Epithelial cell of prostate (primary cell): ENCODE data around the gene DNM3.

Experiments used
- DNase-seq: peaks from one replicate; pipeline ENCODE4 v3.0.0-alpha.2; 2011; ENCODE audit warnings: low read depth, low spot score
- H3K27ac ChIP-seq: fragments of 450-650 bp; 2 replicates; pipeline ENCODE4 v1.5.1; 2017; ENCODE audit warnings: mild to moderate bottlenecking

Gene DNM3

DNA sequence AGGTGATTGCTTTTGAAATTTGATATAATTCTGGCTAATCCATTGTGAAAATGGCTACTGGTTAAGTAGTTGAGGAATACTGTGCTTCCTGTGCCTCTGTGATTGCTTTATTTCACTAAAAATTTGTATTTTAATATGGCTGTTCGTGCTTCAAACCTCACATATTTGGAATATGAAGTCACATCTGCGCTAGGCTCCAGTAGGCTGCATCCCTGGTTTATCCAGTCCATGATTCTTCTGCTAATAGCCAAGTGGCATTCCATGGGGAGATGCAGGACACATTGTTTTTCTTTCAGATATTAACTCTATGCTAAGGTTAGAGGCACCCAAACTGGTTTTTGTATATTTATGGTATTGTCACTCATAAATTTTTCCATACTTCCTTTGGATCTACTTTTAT lies 25.9 kb downstream of the DNM3 start:
- H3K27ac ChIP-seq: no peak overlapping the region
- no peak for DNase-seq

DNA sequence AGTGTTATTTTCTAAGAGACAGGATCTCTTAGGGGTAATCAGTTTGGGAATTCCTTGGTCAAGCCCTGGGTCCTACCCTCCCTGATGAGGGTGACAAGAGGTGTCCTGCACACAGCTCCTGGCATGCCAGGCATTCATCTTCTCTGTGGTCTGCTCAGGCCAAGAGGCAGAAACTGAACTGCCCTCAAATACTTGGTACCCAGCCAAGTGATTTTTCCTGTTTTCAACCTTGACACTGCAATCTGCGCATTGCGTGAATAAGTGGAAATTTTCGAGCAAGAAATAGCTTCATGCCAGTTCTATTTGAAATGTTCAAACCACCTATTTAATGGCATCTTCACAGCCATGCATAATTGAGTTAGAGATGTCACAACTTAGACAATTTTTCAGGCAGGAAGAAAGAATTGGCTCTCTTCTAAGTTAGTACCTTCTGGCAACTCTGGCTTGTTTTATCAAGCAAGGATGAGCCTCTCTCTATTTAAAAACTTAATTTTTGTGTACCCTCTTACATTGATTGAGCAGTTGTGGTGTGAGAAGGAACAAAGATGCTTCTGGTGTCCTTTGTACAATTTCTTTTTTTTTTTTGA lies 27.0 kb downstream of the DNM3 start:
- DNase-seq: no peak
- no peak overlapping the region for H3K27ac ChIP-seq

DNA sequence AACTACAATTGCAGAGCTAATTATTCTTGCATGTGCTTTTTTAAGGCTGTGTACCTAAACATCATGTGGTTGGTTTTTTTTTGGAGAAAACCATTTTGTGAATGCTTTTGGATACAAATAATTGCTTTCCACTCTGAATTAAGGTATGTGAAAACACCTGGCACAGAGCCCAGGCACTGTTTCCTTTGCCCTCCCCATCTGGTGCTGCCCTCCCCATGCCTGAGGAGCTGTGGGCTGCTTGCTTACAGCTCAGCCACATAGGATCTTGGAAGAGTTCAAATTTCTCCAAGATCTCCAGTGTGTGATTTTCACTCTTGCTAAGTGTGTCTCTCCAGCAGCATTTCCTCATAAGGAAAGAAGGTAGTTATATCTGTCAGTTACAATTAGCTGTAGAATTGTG lies 27.8 kb downstream of the DNM3 start:
- H3K27ac ChIP-seq: no peak overlapping the region
- no peak for DNase-seq

DNA sequence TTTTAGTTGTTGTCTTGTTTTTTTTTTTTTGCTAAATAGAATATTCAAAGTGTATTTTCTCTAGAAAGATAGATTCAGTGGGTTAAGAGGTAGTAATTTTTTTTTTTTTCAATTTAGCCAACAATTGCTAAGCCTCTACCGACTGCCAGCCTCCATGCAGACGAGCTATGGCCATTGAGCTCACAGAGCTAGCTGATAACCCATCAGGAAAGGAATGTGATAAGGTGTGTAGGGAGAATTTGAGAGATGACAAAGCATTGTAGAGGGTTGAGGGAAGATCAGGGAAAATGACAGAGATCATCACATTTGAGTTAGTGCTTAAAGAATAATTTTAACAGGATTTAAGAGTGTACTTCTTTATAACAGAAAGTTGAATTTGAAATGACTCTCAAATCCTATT lies 30.6 kb downstream of the DNM3 start:
- H3K27ac ChIP-seq: no peak overlapping the region
- DNase-seq: no peak

DNA sequence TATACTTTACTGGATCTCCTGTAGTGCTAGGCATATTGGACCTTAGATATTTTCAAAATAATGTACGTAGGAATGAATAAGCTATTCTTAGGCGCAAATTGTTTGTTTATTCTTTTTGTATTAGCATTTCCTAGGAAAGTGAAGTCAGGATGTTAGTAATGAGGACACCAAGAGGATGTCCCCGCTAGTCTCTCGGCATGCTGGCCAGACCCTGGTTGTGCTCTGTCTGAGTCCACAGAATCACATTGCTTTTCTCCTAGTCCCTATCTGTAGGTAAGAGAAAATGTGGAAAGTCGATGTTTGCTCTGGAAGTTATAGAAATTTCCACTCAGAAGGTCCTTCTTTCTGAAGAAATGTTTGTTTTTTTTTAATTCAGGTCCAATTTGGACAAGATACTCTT lies 31.1 kb downstream of the DNM3 start:
- H3K27ac ChIP-seq: no peak overlapping the region
- DNase-seq: no peak

DNA sequence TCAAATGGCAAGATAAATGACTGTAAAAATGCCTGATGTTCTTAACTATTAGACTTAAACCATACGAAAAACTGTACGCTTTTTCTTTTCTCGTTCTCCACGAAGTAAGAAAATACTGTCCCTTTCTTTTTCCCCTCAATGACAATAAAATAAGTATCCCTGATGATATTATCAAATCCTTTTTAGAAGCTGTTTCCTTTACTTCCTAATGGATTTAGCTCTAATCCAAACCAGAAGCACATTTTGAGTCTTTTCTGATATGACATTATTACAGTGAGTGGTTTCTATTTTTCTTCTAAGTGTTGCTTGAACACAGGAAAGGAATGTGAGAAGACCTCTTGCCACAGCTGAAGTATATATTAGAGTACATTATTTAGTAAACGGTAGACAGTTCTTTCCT lies 32.4 kb downstream of the DNM3 start:
- no peak overlapping the region for H3K27ac ChIP-seq
- DNase-seq: no peak

DNA sequence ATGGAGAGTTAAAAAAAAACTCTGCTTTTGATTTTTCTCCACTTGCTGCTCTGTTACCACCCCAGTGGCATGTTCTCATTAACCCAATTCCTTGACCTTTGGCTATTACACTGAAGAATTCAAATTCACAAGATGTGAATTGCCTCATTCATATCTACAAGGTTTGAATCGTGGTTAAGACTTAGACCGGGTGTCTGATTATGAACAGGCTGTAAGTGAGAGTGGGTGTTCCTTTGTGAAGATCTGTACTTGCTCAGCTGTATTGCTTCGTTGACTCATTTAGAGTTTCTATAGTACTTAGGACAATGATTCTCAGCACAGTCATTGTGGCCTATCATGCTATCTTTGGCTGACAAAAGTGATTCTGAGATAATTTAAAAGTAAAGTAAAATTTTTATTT lies 36.4 kb downstream of the DNM3 start:
- no peak overlapping the region for H3K27ac ChIP-seq
- peak; percentile 58 for DNase-seq

DNA sequence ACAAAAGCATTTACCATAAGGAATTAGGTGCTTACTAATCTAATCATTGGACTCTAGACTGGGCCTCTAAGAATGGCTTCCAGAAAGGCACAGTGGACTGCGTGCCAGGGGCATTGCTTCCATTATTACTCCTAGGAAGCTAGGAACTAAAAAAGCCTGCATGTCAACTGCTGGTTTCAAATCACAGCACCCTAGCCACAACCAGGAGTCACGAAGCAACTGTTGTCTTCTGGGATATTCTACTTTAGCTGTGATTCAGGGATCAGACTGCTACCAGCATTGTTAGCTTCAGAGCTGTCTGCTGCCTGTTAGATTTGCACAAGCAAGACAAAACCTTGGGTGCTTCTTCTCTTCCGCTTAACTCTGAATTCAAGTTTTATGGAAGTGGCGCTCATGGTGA lies 38.3 kb downstream of the DNM3 start:
- no peak overlapping the region for H3K27ac ChIP-seq
- no peak for DNase-seq

DNA sequence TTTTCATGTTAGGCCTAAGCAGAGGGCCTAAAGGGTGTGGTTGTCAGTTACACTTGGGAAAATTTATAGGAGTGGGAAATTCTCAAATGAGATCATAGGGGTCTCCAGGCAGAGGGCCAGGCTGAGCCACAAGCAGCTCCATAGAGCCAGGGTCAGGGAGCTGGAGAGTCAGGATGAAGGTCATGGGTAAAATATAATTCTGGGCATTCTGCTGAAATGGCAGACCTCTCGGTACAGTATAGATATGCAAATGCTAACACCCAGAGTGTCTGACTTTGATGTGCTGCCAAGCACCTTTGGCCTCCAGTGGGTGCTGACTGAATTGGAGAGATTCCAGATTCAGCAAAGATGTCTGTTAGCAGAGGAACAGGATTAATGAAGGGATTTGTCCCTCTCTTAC lies 40.1 kb downstream of the DNM3 start:
- no peak overlapping the region for H3K27ac ChIP-seq
- no peak for DNase-seq

DNA sequence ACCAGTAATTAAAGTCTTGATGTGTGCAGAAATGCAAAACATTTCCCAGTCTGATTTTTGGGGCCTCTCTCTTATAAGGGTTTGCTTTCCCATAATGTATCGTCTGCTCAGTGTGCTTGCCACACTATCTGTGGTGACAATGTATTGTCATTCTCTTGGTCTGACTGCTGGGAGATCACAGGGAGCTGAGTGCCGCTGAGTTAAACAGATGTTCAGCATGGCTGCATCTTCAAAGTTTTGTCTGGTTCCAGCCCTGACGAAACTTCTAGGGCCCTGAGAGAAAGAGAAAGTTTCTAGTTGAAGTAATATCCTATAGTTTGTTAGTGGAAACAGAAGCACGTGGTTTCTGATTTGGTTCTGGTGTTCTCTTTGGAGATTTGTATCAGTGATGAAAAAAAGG lies 42.6 kb downstream of the DNM3 start:
- DNase-seq: no peak
- no peak overlapping the region for H3K27ac ChIP-seq

DNA sequence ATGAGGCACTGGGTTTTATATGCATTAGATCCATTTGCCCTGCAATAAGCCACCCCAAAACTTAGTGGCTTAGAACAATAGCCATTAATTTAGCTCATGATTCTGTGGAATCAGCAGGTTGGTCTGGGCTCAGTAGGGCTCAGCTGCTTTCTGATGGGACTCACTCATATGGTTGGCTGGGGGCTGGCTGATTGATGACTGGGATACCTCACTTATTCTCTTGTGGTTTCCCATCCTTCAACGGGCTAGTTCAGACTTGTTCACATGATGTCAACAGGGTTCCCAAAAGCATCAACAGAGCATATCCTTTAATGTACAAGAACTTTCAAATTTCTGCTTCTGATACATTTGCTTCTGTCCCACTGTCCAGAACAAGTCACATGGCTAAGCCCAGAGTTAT lies 43.2 kb downstream of the DNM3 start:
- peak; percentile 41 for DNase-seq
- no peak overlapping the region for H3K27ac ChIP-seq

DNA sequence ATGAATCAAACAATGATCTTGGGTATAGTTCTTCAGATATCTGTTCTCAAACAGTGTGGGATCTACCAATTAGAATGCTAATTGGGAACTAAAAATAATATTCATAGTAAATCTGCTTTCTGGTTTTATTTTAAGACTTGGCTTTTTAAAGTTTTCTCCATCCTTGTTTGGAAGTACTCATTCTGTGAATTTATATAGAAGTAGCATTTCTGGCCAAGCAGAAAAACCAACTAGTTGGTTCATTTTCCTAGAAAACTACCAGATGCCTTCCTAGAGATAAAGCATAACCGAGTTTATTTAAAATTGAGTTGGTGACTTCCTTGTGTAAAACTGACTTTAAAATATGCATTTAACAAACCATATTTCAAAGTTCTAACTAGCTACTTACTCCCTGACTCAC lies 48.8 kb downstream of the DNM3 start:
- no peak for DNase-seq
- no peak overlapping the region for H3K27ac ChIP-seq

DNA sequence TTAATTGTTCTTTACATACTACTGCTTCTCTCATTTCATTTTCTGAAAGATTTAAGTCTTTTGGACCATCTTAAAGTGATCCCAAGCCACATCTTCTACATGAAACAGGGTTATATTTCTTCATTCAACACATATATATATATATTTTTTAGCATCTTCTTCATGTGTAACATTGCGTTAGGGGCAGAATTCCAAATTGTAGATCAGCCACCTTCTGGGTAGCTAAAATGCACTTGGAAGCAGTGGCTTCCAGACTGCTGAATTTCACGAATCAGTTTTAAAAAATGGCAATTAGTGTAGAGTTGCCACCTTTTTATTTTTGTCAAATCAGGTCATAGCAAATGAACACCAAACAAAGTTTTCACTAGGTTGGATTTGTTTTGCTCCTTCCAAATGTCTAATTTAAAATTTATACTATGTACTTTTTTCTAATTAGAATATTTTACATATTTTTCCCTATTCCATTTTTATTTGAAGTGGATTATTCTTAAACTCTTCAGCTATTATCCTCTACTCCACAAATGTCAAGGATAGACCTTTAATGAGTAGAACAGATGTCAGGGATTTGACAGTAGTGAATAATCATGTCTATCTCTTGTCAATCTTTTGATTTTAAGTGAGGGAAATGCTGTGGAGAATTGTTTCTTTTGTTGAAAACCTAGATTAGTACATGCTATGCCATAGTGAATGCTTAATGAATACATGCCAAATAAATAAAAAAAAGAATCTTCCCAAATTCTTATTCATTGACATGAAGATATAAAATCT lies 55.8 kb downstream of the DNM3 start:
- no peak overlapping the region for H3K27ac ChIP-seq
- no peak for DNase-seq

DNA sequence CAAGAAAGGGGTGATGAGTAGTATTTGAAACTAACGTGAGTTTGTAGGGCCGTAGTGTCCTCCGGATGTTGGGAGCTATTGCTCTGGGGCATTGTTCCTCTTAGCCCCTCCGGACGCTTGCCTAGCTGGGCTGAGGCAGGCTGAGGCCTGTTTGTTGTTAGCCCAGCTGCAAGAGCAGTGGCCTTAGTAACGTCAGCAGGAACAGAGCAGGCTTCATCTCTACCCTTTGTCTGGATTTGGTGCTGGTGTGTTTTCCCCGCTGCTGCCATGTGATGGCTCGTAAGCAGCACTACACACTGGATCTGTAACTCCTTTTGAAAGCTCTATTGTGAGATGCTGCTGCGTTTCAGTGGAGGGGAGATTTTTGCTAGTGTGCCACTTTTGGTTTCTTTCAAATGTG lies 57.6 kb downstream of the DNM3 start:
- peak overlapping the region; percentile 41 for H3K27ac ChIP-seq
- peak; percentile 46 for DNase-seq

DNA sequence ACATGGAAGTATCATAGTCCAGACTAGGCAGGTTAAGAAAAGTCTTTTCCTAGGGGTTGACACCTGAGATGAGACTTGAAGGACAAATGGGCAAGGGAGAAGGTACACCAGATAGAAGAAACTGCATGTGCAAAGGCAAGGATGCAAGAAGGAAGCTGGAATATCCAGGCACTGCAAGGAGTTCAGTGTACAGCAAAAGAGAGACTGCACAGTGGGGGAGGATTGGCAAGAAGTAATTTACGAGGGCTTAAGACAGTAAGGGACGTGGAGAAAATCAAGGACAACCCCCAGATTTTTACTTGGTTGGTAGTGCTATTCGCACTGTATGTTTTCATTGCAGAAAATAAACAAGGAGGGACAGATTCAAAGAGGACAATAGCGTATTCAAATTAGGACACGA lies 58.5 kb downstream of the DNM3 start:
- H3K27ac ChIP-seq: no peak overlapping the region
- DNase-seq: no peak

DNA sequence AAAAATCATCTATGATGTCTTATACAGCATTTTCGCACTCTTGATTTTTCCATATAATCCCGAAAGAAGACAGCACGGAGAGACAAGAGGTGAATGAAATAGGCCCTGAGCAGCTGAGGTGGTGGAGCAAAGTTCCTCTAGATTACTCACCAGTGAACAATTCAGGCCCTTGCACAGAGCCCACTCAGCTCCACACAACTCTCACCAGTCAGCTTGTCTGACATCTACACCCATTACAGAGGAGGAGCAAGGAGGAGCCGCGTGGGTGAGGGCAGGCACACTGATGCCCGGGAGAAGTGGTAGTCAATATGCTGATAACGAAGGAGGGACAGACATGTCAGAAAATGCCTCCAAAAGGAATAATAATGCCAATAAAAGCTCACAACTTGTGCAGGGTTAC lies 59.9 kb downstream of the DNM3 start:
- no peak overlapping the region for H3K27ac ChIP-seq
- no peak for DNase-seq

DNA sequence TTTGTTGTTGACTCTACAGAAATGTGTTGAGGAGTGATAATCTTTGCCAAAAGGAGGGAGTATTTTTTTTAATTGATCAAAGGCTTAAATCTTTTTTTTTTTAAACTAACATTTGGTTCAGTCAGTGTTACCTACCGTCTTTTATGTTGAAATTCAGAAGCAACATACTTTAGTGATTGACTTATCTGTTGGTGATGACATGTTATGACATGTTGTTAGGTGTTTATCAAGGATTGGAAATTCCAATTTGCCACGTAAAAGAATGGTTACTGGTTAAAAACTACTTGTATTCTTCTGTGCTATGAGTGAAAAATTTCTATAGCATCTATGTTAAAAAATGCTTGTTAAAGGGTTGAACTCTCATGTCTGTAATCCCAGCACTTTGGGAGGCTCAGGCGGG lies 61.2 kb downstream of the DNM3 start:
- H3K27ac ChIP-seq: peak overlapping the region; percentile 68
- no peak for DNase-seq

DNA sequence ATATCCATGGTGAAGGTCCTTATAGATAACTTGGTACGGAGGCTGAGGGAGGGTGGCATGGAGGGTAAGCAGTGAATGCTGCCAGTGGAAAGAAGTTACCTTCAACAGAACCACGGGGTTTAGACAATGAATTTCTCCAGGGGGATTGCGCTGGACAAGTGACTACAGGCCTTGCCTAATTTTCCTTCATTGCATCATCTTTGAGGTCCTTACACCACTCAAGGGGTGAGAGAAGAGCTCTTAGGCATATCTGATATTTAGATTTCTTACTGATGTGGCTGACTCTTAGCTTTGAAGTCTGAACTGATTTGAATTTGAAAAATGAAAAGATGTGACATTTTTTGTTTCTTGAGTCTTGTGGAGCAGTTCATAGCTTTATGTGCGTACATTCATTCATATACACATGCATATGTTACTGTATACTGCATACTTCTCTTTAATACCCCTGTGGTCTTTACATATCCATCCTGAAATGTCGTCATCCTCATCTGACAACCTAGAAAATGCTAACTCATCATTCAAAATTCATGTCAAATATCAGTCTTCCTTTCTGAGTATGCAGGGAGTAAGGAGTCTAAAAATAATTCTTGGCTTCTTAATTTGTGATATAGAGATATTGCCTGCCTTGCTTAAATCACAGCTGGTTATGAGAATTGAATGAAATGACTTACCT lies 63.6 kb downstream of the DNM3 start:
- no peak for DNase-seq

DNA sequence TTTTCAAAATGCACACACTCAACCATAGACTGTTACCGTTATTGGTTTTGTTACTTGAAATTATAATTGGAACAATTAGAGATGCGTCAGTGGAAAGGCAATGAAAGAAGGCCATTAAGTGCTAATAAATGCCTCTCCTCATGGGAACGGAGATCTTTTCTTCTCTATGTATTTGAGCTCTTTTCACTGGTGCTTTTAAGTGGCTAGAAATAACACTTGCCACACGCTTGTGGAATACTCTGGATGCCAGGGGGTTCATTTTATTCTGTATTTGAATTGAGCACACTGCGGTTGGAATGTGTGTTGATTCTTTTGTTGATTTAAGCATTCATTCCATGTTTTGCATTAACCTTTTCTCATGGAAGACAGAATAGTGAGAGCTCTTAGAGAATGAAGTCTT lies 68.4 kb downstream of the DNM3 start:
- DNase-seq: no peak
- no peak overlapping the region for H3K27ac ChIP-seq

More for the DNA sequence above, 63.6 kb downstream of the DNM3 start:
- H3K27ac ChIP-seq: no peak overlapping the region

DNA sequence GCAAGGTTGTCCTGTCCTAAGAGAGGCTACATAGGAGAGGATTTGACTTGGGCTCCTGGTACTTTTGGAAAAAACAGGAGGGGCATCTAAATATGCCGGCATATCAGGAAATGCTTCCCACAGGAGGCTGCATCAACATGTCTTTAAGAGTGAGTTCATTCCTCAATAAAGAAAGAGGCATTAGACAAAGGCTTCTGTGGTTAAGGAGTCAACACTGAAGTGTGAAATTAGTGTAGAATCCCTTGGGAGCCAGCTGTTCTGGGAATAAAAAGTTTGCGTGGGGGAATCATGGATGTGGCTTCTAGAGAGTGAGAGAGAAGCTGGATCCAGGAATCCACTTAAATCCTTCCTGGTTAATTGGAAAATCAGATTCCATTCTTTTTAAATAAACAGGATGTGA lies 69.5 kb downstream of the DNM3 start:
- no peak for DNase-seq
- no peak overlapping the region for H3K27ac ChIP-seq

DNA sequence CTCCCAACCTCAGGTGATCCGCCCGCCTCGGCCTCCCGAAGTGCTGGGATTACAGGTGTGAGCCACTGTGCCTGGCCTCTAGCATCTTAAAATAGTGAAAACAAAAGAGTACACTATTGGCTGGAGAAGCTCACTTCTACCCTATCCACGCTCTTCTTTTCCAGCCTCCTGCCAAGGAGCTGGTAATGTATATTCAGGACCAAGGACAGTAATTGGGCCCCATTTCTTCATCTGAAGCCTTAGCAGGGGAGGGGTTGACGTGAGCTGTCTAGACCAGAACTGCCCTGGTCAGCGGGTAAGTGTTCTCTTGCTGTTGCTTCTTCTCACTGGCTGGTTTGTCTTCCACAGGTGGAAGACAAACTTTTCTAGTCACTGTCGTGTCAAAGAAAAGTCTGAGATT lies 70.2 kb downstream of the DNM3 start:
- no peak overlapping the region for H3K27ac ChIP-seq
- DNase-seq: no peak
